HG03558 (cell line): Measurements from ENCODE around the gene CMIP.

Experiments used
- ATAC-seq: cut with Tn5 transposase; IDR thresholded peaks from one replicate; pipeline ENCODE4 v1.9.1; 2021; ENCODE audit warnings: moderate number of reproducible peaks; ENCODE audit not compliant: unreplicated experiment; ENCODE audit errors: extremely low read depth

CMIP gene

GRCh38 chr16:81458827-81459598 is 14.4 kb downstream of the CMIP start:
- ATAC-seq = no peak

GRCh38 chr16:81460075-81460474 is 15.5 kb downstream of the CMIP start:
- ATAC-seq = no peak

GRCh38 chr16:81461243-81461642 is 16.6 kb downstream of the CMIP start:
- no peak for ATAC-seq

- ATAC-seq = no peak
These were observed 17.2 kb downstream of the CMIP start for GRCh38 chr16:81461766-81462165.

- no peak for ATAC-seq
These were observed 18.1 kb downstream of the CMIP start for GRCh38 chr16:81462683-81463082.

- no peak for ATAC-seq
These were observed 18.8 kb downstream of the CMIP start for GRCh38 chr16:81463296-81463890.

GRCh38 chr16:81464279-81464678 is 19.7 kb downstream of the CMIP start:
- no peak for ATAC-seq

GRCh38 chr16:81465375-81465943 is 20.9 kb downstream of the CMIP start:
- no peak for ATAC-seq

GRCh38 chr16:81466356-81466980 is 21.9 kb downstream of the CMIP start:
- ATAC-seq = no peak

GRCh38 chr16:81467072-81467471 is 22.5 kb downstream of the CMIP start:
- ATAC-seq = no peak

GRCh38 chr16:81467815-81468214 is 23.2 kb downstream of the CMIP start:
- no peak for ATAC-seq

GRCh38 chr16:81468269-81468902 is 23.8 kb downstream of the CMIP start:
- no peak for ATAC-seq

- ATAC-seq = no peak
These were observed 24.6 kb downstream of the CMIP start for GRCh38 chr16:81469183-81469677.

GRCh38 chr16:81469710-81470535 is 25.3 kb downstream of the CMIP start:
- ATAC-seq = peak; percentile 75

GRCh38 chr16:81470796-81471636 is 26.4 kb downstream of the CMIP start:
- ATAC-seq = no peak

- no peak for ATAC-seq
These were observed 27.3 kb downstream of the CMIP start for GRCh38 chr16:81471882-81472281.

- no peak for ATAC-seq
These were observed 27.8 kb downstream of the CMIP start for GRCh38 chr16:81472391-81472790.

- ATAC-seq = no peak
These were observed 28.5 kb downstream of the CMIP start for GRCh38 chr16:81473066-81473488.

GRCh38 chr16:81473558-81473957 is 28.9 kb downstream of the CMIP start:
- ATAC-seq = no peak
